HG03571 (cell line): Measurements from ENCODE around the gene LRTM2.

Source experiments
- ATAC-seq: cut with Tn5 transposase; IDR thresholded peaks from one replicate; pipeline ENCODE4 v1.9.1; 2021; ENCODE audit not compliant: unreplicated experiment

LRTM2 gene

DNA sequence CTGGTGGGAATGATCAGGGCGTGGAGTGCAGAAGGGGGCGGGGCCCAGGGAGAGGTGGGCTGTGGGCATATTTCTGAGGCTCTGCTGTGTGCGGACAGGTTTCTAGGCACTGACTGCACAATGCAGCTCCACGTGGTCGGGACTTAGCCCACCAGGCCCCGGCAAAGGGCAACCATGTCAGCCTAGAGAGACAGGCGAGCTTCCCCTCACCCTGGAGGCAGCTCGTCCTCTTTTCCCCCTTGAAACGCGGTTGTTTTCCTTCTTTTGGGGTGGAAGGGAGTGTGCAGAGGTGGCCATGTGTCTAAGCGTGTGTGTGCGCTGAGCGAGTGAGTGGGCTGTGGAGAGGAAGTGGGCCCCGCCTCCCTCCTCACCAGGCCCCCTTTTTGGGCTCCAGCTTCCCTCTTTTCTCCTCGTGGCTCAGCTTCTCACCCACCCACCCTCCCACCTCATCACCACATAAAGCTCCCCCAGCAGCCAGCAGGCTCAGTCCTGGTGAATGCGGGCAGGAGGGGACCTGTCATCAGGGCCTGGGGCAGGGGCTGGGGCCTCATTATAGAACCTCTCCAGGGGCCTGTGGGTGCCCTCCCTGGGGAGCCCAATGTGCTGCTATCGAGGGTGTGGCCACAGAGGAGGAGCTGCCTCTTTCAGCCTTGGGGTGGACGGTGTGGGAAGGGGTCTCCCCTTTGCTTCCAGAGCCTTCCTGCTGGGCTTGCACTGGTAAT lies 22.0 kb downstream of the LRTM2 start:
- no peak for ATAC-seq

DNA sequence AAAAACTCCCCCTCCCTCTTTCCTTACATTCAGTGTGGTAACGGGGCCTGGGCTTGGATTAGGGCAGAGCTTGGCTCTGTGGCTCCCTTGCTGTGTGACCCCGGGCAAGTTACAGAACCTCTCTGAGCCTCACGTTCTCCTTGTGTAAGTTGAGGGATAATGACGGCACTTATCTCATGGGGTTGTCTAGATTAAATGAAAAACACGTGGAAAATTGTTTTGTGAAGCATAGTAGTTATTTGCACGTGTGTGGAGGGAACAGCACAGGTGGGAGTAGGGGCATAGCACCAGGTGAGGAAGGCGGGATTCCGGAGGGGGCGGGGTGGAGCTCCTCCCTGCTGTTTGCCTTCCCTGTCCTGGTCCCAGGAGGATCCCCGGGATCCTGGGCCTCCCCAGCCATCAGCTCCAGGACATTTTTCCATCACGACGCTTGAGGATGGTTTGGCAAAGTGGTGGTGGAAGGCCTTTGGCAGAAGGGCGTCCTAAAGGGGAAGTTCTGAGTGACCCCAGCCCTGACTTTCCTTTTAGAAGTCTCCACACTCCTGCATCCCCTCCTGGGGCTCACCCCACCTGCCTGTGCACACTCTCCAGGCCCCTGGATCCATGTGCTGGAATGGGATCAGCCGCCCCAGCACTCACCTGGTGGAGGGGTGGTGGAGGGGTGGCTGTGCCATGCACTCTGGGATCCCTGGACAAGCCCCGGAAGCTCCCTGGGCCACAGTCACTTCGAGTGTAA lies 22.7 kb downstream of the LRTM2 start:
- ATAC-seq: no peak

DNA sequence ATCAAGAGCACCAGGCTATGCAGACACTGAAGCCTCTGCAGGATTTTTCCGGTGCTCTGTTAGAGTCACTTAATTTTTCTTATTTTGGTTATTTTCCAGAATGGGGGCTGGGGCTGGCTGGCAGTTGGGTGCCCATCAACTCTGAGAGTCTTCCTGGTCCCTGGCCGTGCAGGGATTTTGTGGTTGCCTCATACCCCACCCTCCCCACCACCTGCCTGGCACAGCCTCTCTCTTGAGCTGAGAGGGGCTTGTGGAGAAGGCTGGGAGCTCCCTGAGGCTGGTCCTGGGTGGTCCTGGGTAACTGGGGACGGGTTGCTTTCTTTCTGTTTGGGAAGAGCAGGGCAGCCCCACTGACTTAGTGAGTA lies 23.3 kb downstream of the LRTM2 start:
- no peak for ATAC-seq

DNA sequence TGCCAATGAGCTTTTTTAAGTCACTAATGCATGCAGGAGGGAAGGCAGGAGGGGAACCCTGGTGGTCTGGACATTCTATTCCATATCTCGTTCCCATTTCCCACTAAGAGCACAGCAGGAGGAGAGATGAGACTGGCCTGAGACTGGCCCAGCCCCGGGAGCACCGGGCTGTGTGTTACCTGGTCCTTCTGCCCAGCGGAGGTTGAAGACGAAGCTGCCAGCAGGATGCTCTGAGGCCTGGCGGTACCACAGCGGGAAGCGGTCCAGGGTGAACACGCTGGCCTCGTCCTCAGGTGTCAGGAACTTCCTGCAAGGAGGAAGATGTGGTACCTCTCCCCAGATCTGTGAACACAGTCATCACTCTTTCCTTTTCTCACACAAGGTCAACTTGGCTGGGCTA lies 23.9 kb downstream of the LRTM2 start:
- ATAC-seq: no peak

DNA sequence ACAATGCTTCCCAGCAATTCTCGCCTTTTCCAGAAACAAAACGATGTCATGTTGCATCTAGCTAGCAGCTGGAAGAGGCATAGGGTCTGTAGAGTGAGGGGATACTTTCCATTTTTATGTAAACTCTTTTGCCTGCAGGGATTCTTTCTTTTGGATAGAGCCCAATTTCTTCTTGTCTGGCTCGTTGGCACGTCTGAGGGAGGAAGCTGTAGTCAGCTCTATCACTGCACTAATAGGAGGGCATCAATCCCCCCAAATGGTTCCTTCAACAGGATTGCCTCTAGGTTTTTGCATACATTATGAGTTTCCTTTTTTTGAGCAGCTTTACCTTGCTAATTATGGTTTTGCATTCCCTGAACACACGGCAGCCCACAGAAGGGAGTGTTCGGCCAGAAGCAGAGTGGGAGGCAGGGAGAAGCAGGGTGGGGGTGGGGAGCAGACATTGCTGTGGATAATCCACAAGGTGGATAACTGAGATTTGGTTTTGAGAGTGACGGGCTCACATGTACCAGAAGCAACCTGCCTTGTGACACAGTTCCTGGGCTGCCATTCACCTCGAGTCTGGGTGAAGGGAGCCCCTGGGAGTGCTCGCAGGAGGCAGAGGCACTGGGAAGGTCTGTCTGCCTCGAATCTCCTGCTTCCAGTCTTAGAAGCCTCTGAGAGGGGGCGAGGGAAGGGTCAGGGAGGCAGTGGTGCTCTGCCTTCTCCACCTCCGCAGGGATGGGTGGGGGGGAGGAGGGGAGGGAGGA lies 24.5 kb downstream of the LRTM2 start:
- ATAC-seq: no peak

DNA sequence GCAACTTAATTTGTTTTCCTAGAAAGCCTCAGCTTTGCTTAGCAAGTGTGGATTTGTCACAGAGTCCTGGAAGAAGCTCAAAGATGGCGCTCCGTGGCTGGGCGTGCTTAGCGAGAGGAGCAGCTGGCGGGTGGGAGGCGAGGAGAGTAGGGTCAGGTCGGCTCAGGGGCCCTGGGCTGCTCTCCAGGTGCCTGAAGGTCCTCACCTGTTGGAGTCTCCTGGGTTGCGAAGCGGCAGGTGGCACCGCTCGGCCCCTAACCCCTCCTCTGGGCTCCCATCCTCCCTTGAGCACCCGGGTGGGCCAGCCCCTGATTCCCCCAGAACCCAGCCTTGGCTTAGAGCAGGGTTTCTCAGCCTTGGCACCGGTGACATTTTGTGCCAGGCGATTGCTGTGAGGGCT lies 25.1 kb downstream of the LRTM2 start:
- ATAC-seq: no peak

DNA sequence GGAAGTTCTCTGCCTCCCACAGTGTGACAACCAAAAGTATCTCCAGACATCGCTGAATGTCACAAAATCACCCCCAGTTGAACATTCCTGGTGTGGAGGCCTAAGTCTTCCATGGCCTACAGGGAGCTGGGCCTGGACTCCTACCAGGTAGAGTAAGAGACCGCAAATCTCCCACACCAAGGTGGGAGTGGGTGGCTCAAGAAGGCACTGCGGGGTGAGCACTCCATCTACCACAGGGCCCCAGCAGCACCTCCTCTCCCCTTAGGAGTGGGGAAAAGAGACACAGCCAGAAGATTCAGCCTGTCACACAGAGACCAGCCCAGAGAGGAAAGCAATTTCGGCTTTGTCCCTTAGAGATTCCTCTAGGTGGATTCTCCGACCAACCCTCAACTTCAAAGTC lies 25.5 kb downstream of the LRTM2 start:
- ATAC-seq: no peak

DNA sequence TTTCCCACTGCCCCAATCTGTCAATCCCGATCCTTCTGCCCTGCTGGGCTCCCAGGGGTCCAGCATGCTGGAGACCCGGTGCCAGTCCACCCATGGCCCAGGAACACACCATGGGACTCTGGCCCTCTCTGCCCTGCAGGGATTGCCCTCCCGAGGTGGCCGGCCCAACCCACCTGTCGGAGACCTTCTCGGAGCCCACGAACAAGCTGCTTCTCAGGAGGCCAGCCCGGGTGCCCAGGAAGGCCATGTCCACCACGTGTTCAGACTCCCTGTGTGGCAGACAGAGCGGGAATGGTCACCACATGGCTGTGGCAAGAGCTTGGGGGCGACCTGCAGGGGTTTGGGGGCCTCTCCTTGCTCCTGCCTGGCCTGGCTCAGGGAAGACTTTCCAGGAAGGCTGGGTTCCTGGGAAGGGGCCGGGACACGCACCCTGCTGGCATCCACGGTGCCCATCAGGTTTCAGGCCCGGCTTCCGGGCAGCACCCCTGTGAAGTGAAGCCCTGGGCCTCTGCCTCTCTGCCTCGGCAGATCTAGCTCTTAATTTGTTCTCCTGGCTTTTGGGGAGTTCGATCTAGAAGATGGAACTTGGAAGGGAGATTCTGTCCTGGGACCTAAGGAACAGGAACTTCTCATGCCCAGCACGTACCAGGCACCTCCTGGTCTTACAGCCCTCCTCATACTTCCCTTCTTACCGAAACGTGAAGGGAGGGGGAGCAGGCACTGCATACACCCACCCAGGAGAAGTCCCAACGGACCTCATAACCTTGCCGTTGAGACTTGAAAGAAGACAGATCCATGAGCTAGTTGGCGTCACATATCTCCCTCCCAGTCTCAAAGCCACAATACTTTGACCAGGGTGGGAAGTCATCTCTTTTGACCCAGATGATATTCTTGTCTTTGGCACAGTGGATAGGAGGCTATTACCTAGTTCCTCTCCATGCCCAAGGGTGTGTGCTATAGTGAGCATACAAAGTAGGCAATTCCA lies 26.3 kb downstream of the LRTM2 start:
- ATAC-seq: no peak

DNA sequence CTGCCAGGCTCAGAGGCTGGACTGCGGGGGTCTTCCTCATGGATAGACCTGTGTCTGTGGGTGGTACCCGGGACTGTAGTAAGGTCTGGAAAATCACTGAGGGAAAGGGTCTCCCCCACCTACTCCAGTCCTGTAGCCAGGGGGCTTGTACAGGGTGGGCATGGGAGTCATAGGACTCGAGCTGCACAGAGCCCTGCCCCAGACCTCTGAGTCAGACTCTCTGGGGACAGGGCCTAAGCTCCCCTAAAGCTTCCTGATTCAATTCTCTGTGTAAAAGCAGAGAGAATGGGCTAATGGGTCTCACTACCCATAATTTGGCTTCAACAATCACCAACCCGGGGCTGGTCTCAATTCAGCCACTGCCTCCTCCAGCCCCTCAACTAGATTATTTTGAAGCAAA lies 27.0 kb downstream of the LRTM2 start:
- no peak for ATAC-seq

DNA sequence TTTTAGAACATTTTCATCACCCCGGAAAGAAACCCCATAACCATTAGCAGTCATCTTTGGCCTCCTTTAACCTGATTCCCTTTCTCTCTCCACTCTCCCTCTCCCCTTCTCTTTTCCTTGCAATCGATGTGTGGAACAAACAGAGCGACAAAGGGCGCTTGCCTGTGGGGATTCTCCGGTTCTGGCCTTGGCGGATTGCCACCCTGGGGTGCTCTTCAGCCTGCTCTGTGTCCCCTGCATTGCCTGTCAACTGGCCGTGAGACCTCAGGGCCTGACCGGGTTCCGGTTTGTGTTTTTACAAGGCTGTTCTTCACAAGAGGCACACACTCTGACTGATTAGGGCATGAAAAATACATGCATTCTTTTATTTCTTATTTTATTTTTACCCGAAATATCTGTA lies 27.8 kb downstream of the LRTM2 start:
- no peak for ATAC-seq

DNA sequence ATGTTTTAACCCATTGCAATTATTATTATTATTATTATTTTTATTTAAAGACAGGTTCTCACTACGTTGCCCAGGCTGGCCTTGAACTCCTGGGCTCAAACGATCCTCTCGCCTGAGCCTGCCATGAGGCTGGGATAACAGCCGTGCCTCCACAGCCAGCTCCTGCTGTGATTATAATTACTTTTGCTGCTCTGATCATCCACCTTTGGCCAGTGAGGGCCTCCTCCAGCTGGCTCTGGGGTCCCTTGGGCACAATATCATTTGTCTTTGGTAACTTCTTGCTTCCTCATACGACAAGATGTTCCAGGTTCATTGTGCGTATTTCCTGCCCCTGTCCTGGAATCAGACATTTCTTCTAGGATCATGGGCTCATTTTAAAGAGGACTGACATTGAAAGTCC lies 28.4 kb downstream of the LRTM2 start:
- no peak for ATAC-seq

DNA sequence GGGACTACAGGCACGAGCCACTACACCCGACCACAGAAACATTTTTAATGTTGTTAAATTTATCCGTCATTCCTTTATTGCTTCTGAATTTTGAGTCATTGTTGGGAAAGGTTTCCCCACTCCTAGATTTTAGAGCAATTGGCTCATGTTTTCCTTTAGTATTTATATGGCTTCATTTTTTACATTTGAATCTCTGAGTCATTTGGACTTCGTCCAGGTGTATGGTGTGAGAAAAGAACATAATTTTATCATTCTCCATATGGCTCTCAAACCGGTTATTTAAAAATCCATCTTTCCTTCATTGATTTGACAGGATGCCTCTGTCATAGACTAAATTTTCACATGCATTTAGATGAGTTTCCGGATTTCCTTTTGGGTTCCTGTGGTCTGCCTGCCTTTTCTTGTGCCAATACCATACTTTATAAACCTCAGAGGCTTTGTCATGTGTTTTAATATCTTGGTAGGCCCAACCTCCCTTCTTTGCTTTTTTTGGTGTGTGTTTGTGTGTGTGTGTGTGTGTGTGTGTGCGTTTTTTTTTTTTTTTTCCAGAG lies 30.9 kb downstream of the LRTM2 start:
- no peak for ATAC-seq

DNA sequence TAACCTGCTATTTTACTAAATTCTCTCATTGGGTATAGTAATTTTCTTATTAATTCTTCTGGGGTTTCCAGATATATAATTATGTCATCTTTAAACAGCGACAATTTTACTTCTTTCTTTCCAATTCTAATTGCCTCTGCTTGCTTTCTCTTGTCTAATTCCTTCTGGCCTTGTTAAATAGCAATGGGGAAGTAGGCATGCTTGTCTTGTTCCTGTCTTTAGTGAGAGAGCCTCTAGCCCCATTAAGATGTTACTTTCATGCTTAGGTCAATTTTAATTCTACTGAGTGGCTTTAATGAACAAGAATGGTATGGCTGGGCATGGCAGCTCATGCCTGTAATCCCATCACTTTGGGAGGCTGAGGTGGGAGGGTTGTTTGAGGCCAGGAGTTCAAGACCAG lies 31.7 kb downstream of the LRTM2 start:
- no peak for ATAC-seq

DNA sequence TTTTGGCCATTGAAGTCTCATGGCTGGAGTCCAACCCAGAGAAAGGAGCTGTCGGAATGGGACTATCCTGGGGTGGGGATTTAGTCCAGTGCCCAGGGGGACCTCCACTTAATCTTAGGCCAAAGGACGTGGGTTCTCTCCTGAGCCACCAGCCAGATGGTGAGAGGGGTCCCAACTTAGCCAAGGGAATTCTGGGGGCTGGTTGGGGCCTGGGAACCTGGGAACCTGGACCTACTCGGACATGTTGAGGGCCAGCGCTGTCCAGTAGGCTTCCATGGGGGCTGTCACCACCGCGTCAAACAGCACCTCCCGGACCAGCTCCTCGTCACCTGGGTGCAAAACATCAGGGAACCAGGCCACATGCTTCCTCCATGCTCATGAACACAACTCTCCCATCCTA lies 33.4 kb downstream of the LRTM2 start:
- ATAC-seq: no peak

DNA sequence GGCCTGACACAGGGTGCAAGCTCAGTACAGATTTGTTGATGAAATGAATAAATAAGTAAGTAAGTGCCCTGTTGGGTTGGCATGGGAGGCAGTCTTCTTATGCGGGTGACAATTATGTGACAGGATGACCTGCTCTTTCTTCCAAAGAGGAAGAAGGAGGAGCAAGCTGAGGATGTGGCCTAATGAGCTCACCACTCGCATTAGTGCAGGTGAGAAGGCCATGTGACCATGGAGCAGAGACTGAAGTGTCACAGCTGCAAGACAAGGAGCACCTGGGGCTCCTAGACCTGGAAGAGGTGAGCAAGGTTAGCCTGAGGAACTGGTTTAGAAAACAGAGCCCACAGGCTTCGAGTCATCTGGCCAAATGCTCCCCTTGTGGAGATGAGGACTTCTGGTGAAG lies 34.9 kb downstream of the LRTM2 start:
- no peak for ATAC-seq

DNA sequence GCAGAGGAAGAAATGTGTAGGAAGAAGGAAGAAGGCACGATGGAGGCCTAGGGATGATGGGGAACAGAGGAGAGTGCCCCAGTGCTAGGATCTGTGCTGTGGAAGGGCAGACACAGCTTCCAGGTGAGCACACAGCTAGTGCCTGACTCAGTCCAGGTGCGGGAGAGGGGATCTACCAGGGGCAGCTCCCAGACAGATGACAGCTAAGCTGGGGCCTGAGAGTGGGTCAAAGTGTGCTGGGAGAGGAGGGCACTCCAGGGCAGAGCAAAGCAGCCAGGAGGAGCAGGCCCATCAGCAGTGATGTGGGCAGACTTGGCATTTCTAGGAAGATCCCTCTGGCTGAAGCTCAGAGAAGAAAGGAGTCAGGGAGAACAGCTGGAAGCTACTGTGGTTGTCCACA lies 36.7 kb downstream of the LRTM2 start:
- ATAC-seq: no peak

DNA sequence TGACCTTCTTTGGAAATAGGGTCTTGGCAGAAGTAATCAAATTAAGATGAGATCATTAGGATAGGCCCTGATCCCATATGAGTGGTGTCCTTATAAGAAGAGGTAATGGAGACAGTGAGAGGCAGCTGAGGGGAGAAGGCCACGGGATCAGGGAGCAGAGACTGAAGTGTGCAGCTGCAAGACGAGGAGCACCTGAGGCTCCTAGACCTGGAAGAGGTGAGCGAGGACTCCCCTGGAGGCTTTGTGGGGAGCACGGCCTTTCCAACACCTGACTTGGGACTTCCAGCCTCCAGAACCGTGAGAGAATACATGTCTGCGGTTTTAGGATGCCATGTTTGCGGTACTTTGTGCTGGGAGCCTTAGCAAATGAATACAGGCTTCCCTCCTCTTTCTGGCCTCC lies 37.5 kb downstream of the LRTM2 start:
- no peak for ATAC-seq

DNA sequence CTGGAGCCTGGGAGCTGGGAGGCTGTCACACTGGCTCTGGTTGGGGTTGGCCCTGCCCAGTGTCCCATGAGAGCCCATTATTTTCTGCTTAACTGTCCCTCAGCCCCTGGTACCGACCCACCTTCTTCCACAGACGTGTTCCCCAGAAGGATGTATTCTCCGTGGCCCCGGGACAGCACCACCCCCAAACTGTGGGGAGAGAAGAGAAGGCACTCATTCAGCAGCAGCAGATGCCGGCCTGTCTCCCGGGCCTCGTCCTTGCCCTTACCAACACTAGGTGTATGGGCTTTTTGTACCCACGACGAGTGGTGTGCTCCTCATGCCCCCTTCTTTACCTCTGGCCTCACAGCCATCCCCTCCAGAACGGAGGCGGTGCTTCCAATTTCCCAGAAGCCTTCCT lies 38.1 kb downstream of the LRTM2 start:
- ATAC-seq: no peak

DNA sequence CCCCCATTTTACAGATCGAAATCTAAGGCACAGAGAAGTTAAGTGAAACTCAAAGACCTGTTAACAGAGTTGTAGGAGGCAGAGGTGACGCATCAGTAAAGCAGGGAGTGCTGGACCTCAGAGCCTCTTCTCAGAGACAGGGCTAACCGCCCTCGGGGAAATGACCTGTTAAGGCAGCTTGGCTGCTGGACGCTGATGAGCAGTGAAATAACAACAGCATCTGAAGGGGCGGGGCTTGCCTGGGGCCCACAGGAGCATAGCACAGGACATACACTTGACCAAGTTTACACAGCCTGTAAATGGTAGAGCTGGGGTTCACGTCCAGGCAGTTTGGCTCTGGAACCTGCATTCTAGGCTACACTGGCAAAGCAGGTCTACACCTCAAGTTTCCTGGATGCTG lies 39.3 kb downstream of the LRTM2 start:
- no peak for ATAC-seq

DNA sequence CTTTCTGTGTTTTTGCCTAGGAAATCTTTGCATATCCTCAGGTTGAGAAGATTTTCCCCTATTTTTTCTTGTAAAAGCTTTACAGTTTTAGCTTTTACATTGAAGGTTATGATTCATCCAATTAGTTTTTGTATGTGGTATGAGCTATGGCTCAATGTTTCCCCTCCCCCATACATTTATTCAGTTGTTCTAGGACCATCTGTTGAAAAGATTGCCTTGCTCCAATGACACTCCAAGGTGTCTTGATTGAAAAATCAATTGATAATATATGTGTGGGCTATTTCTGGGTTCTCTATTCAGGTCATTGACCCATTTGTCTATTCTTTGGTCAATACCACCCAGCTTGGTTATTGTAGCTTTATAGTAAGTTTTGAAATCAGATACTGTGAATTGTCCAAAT lies 42.6 kb downstream of the LRTM2 start:
- no peak for ATAC-seq

DNA sequence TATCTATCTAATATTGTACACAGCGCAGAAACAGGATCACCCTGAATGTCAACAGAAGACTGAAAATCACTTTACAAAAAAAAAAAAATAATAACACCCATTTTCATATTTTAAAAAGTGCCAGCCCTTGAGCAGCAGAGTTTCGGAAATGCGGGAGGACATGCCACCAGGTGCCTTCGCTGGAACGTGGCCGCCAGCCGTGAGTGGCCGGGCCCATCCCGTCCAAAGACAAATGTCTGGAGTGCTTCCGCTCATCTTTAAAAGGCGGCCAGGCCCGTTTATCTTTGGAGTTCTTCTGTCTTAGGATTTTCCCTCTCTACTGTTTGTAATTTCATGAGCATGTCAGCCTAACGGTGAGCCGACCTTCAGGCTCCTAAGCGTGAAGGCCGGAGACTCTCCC lies 43.5 kb downstream of the LRTM2 start:
- no peak for ATAC-seq
